ENCODE measurements around the gene NACC2. TPM values are rescaled to one million over a fixed set of nuclear protein-coding genes. Genes with fewer than 3 reads are reported as not detected.

NACC2 gene
- total RNA-seq, 4 donors from 2014 or later, result 10.4 to 21.6 (median 12.8) TPM

DNA sequence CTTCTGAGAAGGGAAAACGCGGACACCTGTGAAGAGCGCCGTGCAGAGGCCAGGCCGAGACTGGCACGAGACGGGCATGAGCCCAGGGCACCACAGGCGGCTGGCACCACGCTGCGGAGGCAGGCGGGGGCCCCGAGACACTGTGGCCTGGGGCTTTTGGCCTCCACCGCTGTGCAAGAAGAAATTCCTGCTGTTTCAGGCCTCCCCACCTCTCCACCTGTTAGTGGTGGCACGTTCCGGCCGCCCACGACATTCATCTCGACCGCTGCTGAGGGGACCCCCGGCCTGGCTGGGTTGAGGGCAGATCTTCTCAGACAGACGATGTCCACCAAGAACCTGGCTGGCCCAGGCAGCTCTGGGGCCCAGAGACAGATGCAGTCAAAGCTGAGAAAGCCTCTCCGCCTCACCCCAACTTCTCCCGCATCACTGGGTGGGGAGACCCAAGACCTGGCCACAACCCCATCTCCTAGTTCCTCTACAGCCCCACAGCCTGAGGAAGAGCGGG lies 11.5 kb downstream of the NACC2 start:
- Histone ChIP-seq H3K4me3 (no peak overlapping the region), H3K9me3 (no peaks in the 10 kb centered on the region), H3K4me1 (peaks cover 23 to 88% (median 51%) of the 10 kb centered on the region in 3 donors), H3K27ac (peak overlapping the region in 1 of 4 donors; percentile 21), H3K27me3 (no peaks in the 10 kb centered on the region), H3K36me3 (peaks cover 0 to 25% (median 0%) of the 10 kb centered on the region in 3 donors)
- WGBS, 2 donors, result 97 to 100% methylated on average over 1 to 5 of the region's 24 CpGs
- intact Hi-C loops (cut with DNase I), result no loop called here
- no peak for TF ChIP-seq POLR2A (IDR thresholded peaks at IDR 0.05)
- TF ChIP-seq CTCF (IDR thresholded peaks at IDR 0.05), result no peak
- no peak for DNase-seq

DNA sequence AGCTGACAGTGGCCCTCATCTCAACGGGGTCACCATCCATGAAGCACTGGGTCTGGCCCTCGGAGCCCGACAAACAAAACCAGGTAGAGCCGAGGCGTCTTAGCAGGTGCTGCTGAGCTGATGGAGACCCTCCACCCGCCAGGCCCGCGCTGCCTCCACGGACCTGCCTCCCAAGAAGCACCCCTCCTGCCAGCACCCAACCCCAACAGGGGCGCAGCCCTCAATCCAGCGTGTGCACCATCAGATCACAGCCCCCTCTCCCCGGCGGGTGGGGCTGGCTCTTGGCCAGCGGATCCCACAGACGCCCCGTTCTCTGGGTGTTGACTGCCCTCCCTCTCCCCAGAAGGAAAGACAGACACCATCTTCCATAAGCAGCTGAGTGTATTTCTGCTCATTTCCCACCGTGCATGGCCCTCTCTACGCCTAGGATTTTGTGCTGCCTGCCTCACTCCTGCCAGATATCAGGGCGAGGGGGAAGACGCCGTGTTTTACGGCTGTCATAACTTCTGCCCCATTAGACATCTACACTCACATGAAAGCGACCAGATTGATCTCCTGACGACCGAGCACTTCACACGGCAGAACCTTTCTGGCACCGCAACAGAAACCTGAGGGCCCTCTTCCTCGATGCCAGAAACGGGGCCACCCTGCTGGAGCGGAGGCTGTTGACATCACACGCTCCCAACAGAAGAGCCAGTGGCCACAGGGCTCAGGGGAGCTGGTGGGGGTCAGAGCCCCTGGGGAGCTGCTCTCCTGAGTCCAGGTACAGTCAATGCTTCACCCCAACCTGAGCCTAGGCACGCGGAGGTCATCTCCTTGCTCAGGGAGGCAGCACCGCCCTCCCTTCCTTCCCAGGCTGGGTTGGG lies 12.4 kb downstream of the NACC2 start:
- H3K4me3 ChIP-seq, result no peak overlapping the region
- H3K4me1 ChIP-seq, result peaks cover 18 to 86% (median 43%) of the 10 kb centered on the region in 3 donors
- H3K36me3 ChIP-seq, result peaks cover 0 to 32% (median 0%) of the 10 kb centered on the region in 3 donors
- no peaks in the 10 kb centered on the region for H3K9me3 ChIP-seq
- DNase-seq, result no peak
- H3K27ac ChIP-seq, result peak overlapping the region in 3 of 4 donors; percentile 19 to 50 (median 21)
- WGBS, 2 donors, result 66 to 76% methylated on average over 17 to 23 of the region's 34 CpGs
- H3K27me3 ChIP-seq, result no peaks in the 10 kb centered on the region
- intact Hi-C loops (cut with DNase I), result no loop called here
- TF ChIP-seq POLR2A (IDR thresholded peaks at IDR 0.05) (no peak), CTCF (IDR thresholded peaks at IDR 0.05) (no peak)

GRCh38 chr9:136081826-136082495 lies 13.1 kb downstream of the NACC2 start:
- H3K36me3 ChIP-seq, result peaks cover 0 to 32% (median 0%) of the 10 kb centered on the region in 3 donors
- H3K27me3 ChIP-seq, result no peaks in the 10 kb centered on the region
- H3K4me1 ChIP-seq, result peaks cover 18 to 82% (median 37%) of the 10 kb centered on the region in 3 donors
- H3K27ac ChIP-seq, result peak overlapping the region in 3 of 4 donors; percentile 46 to 50 (median 48)
- no peaks in the 10 kb centered on the region for H3K9me3 ChIP-seq
- no peak for DNase-seq
- TF ChIP-seq POLR2A (IDR thresholded peaks at IDR 0.05) (no peak), CTCF (IDR thresholded peaks at IDR 0.05) (no peak)
- 79% methylated on average over 8 of the region's 24 CpGs; no CpG with 5 or more reads in 1 of the 2 donors for WGBS, 2 donors
- H3K4me3 ChIP-seq, result peak overlapping the region in 1 of 4 donors; percentile 24
- intact Hi-C loops (cut with DNase I), result no loop called here

DNA sequence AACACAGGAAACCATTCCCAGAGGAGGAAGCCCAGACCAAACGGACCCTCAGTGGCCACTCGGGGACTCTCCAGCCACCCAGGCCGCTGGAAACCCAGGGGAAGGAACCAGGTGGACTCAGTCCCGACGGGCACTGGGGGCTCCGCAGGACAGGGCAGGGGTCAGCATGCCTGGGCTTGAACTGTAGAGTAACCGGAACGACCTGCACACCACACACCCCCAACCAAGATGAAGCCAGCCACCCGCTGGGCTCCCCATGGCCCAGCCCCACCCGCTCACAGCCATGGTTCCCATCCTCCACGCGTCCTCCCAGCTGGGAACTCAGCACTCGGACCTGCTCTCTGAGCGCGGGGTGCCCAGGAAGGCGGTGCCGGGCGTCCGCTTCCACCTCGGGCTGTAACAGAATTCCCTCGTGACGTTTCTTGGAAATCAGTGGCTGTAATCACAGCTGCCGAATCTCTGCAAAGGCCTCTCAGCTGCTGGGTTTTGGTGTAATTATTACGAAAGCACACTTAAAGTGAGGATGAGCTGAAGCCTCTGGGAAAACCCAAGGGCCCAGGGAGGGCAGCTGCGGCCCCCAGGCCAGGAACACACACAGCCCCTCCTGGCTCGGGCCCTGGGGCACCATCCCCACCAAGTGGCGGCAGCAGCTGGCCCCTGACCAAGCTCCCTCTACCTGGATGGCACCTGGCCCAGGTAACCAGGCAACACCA lies 13.8 kb downstream of the NACC2 start:
- Histone ChIP-seq H3K27me3 (no peaks in the 10 kb centered on the region), H3K4me1 (peaks cover 18 to 76% (median 32%) of the 10 kb centered on the region in 3 donors), H3K4me3 (peak overlapping the region in 1 of 4 donors; percentile 24), H3K9me3 (no peaks in the 10 kb centered on the region), H3K36me3 (peaks cover 0 to 32% (median 0%) of the 10 kb centered on the region in 3 donors), H3K27ac (peak overlapping the region in 3 of 4 donors; percentile 46 to 50 (median 48))
- 48 to 71% methylated on average over 9 to 14 of the region's 27 CpGs for WGBS, 2 donors
- TF ChIP-seq CTCF (IDR thresholded peaks at IDR 0.05) (no peak), POLR2A (IDR thresholded peaks at IDR 0.05) (no peak)
- DNase-seq, result no peak
- intact Hi-C loops (cut with DNase I), result no loop called here
